Right cardiac atrium (tissue), 5 donors: ENCODE measurements around the gene P4HB. TPM values are rescaled to one million over a fixed set of nuclear protein-coding genes. Genes with fewer than 3 reads are reported as not detected.

ENCODE experiments used
- ATAC-seq, 2 donors: fragments of 200-7000 bp; cut with Tn5 transposase; one replicate each; pipeline versions ENCODE4 v1.8.0 to v1.9.1; 2020; ENCODE audit warnings: moderate library complexity in 2 of 2, mild to moderate bottlenecking in 1 of 2
- DNase-seq, 3 donors: peaks; one replicate each; pipeline ENCODE4 v3.0.0-alpha.2; 2020
- H3K27ac ChIP-seq: one replicate; pipeline ENCODE4 v1.5.1; 2013; ENCODE audit warnings: mild to moderate bottlenecking, low read length, control low read depth, moderate library complexity
- H3K27me3 ChIP-seq: one replicate; pipeline ENCODE4 v1.6.1; 2013; ENCODE audit not compliant: control insufficient read depth, insufficient read depth
- H3K4me1 ChIP-seq: one replicate; pipeline ENCODE4 v1.6.1; 2013; ENCODE audit warnings: low read length; ENCODE audit not compliant: control insufficient read depth, insufficient read depth
- H3K4me3 ChIP-seq: one replicate; pipeline ENCODE4 v1.5.1; 2013; ENCODE audit warnings: low read length, control low read depth
- H3K9me3 ChIP-seq: one replicate; pipeline ENCODE4 v1.6.1; 2013; ENCODE audit warnings: low read length; ENCODE audit not compliant: control insufficient read depth
- WGBS: extraction: QIAGEN DNeasy Blood & Tissue Kit; methylation state at CpG from one replicate; pipeline ENCODE4 v1.1.7; 2013; 5-methylcytosine and 5-hydroxymethylcytosine counted together
- intact Hi-C, 4 donors: fragments of 100-400 bp; cut with DNase I; formaldehyde crosslinking; loops; one replicate each; pipeline versions ENCODE4 v1.11.0 to v1.14.0; 2022 to 2023
- polyA plus RNA-seq: library from polyadenylated mRNA; stranded (reverse); fragments of 200-250 nt; gene quantifications from one replicate; pipeline ENCODE4 v1.2.3, GENCODE V29; 2013
- total RNA-seq, 4 donors: library from RNA; stranded (reverse); fragmentation: NEBNext Ultra II Directional; extraction: Animal tissue kit (Norgen Biotek cat#: 25700); gene quantifications; one replicate each; pipeline ENCODE4 v1.2.1, GENCODE V29; 2021
- donor health status: healthy with polysubstance abuse.
- donor health status: DM: no; HTN: yes; CAD: no.
- donor health status: DM: no; HTN: no; CAD: no.
- donor health status: DM: no; HTN: yes; CAD: no; lungs with severe emphysema.
- donor health status: DM: yes; HTN: yes; CAD: no.

Gene P4HB
- total and polyA plus RNA-seq, 5 donors = 272 to 375 (median 346) TPM

DNA sequence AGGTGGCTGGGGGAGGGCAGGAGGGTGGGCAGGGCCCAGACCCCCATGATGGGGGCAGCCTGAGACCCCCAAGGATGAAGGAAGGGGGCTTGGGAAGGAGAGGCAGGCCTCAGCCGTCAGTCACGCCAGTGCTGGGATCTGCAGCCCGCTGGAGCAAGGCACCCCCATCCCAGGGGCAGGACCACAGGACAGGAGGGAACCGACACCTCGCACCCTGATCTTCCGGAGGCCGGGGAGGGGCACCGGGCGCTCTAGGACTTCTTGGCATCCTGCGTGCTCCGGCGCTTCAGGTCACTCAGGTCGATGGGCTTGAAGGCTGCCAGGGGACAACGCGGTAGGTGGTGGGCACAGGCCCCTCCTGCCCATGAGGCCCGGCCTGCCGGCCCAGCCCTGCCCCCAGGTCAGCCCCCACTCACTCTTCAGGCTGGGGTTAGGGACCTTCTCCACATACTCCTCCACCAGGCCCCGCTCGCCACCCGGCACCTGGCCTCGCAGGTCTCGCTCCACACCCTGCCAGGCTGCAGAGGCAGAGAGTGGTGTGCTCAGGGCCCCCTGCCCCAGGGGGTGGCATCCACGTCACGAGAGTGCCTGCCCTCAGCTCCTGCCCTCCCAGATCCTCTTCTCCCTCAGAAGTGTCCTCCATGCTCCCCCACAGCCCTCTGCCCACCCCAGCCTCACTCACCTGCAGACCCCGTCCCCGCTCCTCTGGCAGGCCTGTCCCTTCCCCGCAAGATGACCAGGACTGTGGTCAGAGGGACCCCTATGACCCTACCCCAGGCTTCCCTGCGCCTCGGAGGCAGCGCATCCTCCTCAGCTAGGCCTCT is 37.1 kb downstream of the P4HB start:
- ATAC-seq = peak in 1 of 2 donors; percentile 4
- H3K9me3 ChIP-seq = no peaks in the 10 kb centered on the region
- DNase-seq = no peak
- no peaks in the 10 kb centered on the region for H3K27me3 ChIP-seq
- H3K4me3 ChIP-seq = no peak overlapping the region
- peaks cover 6% of the 10 kb centered on the region for H3K4me1 ChIP-seq
- no peak overlapping the region for H3K27ac ChIP-seq
- 86% methylated on average over 30 of the region's 30 CpGs for WGBS
- intact Hi-C loops = no loop called here

DNA sequence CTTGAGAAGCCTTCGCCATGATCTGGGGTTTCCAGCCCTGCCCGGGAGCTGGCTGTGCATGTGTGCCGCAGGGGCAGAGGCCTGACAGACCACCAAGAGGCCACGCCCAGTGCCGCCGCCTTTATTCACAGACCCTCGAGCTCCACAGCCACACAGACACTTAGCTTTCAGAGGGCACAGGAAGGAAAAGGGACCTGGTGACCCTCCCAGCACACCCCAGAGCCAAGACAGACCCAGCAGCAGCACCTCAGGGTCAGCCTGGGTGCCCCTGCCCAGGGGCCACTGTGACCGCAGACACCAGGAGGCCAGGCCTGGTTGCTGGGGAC is 38.1 kb downstream of the P4HB start:
- Histone ChIP-seq H3K4me3 (no peak overlapping the region), H3K4me1 (peaks cover 6% of the 10 kb centered on the region), H3K27me3 (no peaks in the 10 kb centered on the region), H3K9me3 (no peaks in the 10 kb centered on the region), H3K27ac (peak overlapping the region; percentile 55)
- DNase-seq (no peak), ATAC-seq (peak; percentile 1 to 2)
- intact Hi-C loops = no loop called here
- WGBS = 86% methylated on average over 8 of the region's 8 CpGs

DNA sequence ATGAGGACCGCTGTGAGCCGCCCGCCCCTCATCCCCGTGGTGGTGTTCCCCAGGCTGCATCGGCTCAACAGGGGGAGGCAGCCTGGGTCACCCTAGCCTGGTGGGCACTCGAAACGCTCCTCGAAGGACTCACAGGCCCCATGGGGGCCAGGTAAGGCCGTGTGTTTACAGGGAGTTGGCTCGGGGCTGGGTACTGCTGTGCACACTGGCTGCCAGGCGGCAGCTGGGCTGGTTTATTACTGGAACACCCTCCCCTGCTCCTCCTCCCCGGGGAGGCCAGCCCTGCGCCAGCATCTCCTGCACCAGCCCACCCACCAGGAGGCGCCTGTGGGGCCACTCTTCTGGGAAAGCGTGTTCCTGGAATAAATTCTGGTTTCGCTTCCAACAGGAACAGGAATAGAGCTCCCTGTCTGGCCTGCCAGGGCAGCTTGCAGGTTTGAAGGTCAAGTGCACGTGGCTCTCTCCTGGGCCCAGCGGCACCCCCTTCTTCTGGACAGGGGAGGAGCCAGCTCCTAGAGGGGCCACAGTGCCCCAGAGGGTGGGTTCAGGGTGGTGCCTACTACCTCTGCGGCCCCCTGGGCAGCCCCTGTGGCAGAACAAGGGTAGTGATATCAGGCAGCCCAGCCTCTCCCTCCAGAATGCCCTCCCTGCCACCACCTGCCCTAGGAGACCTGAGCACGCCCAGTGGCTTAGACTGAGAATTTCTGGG is 38.6 kb downstream of the P4HB start:
- Histone ChIP-seq H3K27ac (peak overlapping the region; percentile 55), H3K9me3 (no peaks in the 10 kb centered on the region), H3K27me3 (no peaks in the 10 kb centered on the region), H3K4me1 (peaks cover 6% of the 10 kb centered on the region), H3K4me3 (no peak overlapping the region)
- DNase-seq (peak; percentile 80 to 93 (median 93)), ATAC-seq (peak; percentile 85 to 89)
- 47% methylated on average over 20 of the region's 20 CpGs for WGBS
- intact Hi-C loops = no loop called here

DNA sequence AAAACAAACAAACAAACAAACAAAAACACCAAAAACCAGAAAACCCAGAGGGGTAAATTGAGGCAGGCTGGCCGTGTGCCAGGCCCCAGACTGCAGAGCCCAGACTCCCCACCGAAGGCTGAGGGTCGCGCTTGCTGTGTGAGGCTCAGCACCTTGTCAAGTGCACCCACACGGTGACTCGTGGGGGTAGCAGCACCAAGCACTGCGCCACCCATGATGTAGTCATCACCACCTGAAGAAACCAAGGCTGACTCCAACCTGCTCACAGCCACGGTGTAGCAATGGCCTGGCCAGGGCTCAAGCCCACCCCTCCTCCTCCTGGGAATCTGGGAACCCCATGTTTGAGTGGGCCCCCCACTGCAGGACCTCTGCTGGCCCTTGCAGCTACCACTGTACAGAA is 39.2 kb downstream of the P4HB start:
- WGBS = 89% methylated on average over 8 of the region's 8 CpGs
- DNase-seq = no peak
- ATAC-seq = peak in 1 of 2 donors; percentile 4
- Histone ChIP-seq H3K9me3 (no peaks in the 10 kb centered on the region), H3K27ac (no peak overlapping the region), H3K4me1 (peaks cover 6% of the 10 kb centered on the region), H3K4me3 (no peak overlapping the region), H3K27me3 (no peaks in the 10 kb centered on the region)
- intact Hi-C loops = no loop called here

DNA sequence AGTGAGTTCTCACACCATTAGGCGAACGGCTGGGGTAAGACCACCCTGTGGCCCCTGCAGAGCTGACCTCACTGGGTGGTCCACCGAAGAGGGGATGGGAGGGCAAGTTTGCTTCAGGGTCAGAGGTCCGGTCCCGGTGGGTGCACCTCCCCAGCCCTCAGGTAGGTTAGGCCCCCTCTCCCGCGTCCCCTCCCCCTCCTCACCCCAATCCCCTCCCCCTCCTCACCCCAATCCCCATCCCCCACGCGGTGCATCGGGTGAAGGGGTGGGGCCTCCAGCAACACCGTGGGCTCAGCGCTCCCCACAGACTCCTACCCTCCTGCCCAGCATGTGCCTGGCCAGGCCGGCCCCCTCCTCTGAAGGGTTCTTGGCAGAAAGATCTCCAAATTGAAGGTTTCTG is 40.6 kb downstream of the P4HB start:
- intact Hi-C loops = no loop called here
- no peak for DNase-seq
- no peak for ATAC-seq
- no peak overlapping the region for H3K4me3 ChIP-seq
- H3K27me3 ChIP-seq = no peaks in the 10 kb centered on the region
- WGBS = 32% methylated on average over 13 of the region's 13 CpGs
- no peak overlapping the region for H3K27ac ChIP-seq
- H3K9me3 ChIP-seq = no peaks in the 10 kb centered on the region
- H3K4me1 ChIP-seq = peaks cover 3% of the 10 kb centered on the region

DNA sequence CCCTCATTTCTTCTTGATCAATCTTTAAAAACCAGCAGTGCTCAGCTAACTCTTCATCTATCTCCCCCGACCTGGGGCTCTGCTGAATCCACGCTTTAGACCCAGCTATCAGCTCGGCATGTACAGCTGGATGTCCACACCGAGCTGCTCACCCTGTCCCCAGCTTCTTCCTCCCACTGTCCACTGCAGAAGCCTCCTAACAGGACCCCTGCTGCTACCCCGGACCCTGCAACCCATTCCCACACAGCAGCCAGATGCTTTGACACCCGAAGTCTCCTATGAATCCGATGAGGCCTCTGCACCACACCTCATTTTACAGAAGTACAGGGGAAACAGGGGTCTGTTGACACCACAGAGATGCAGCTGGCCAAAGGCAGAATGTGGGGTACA is 42.6 kb downstream of the P4HB start:
- DNase-seq (no peak), ATAC-seq (no peak)
- Histone ChIP-seq H3K27me3 (no peaks in the 10 kb centered on the region), H3K4me3 (no peak overlapping the region), H3K9me3 (no peaks in the 10 kb centered on the region), H3K27ac (no peak overlapping the region), H3K4me1 (peaks cover 3% of the 10 kb centered on the region)
- WGBS = 42% methylated on average over 7 of the region's 7 CpGs
- intact Hi-C loops = no loop called here

DNA sequence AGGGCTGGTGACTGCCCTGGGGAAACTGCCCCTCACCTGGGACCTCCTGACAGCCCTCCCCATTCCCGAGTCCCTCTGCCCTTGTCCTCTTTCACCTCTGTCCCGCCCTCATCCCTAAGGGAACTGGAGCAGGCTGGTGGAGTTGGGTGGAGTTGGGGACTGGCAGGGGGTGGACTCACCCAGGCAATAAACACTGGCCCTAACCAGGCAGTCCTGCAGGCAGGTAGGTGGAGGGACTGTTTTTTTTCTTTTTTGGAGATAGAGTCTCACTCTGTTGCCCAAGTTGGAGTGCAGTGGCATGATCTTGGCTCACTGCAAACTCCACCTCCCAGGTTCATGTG is 44.7 kb downstream of the P4HB start:
- H3K27me3 ChIP-seq = no peaks in the 10 kb centered on the region
- intact Hi-C loops = no loop called here
- ATAC-seq = no peak

DNA sequence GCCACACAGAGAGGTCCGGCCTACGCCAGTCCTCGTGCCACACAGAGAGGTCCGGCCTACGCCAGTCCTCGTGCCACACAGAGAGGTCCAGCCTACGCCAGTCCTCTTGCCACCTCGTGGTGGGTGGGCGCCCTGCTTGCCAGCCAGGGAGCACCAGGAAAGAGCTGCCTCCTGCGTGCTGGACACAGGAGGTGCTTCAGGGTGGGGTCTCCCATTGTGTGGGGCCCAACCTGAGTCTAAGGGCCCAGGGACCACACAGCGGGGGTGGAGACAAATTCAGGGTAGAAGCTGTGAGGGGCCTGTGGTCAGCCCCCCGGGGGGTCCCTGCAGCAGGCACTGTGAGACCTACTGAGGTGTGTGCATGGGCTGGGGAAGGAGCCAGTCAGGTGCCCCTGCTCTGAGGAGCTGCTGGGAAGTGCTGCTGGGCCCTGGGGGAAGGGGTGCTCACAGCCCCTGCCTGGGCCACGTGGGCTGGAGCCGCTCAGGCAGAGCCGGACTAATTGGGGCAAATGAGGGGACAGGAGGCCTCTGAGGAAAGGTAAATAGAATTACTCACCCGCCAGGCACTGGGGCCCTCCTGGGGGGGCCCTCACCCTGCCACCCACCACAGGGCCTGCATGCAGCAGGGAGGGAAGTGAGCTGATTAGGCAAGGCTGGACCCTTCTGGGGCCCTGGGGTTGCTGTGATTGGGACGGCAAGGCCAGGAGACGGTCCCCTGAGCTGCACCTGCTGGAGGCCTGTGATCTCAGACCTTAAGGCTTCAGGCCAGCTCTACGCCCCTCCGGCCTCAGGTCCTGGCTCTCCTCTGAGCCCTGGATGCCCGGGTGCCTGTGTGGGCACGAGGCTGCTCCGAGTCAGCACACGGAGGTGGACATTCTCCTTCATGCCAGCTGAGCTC is 45.3 kb downstream of the P4HB start:
- WGBS = 72% methylated on average over 23 of the region's 24 CpGs
- H3K9me3 ChIP-seq = no peaks in the 10 kb centered on the region
- H3K4me1 ChIP-seq = no peaks in the 10 kb centered on the region
- intact Hi-C loops = no loop called here
- DNase-seq (peak in 1 of 3 donors; percentile 33), ATAC-seq (no peak)
- no peak overlapping the region for H3K27ac ChIP-seq
- H3K27me3 ChIP-seq = no peaks in the 10 kb centered on the region
- no peak overlapping the region for H3K4me3 ChIP-seq

More for the DNA sequence above, 44.7 kb downstream of the P4HB start:
- Histone ChIP-seq H3K4me1 (no peaks in the 10 kb centered on the region), H3K27ac (no peak overlapping the region), H3K4me3 (no peak overlapping the region), H3K9me3 (no peaks in the 10 kb centered on the region)
- 62% methylated on average over 2 of the region's 2 CpGs for WGBS
- no peak for DNase-seq

DNA sequence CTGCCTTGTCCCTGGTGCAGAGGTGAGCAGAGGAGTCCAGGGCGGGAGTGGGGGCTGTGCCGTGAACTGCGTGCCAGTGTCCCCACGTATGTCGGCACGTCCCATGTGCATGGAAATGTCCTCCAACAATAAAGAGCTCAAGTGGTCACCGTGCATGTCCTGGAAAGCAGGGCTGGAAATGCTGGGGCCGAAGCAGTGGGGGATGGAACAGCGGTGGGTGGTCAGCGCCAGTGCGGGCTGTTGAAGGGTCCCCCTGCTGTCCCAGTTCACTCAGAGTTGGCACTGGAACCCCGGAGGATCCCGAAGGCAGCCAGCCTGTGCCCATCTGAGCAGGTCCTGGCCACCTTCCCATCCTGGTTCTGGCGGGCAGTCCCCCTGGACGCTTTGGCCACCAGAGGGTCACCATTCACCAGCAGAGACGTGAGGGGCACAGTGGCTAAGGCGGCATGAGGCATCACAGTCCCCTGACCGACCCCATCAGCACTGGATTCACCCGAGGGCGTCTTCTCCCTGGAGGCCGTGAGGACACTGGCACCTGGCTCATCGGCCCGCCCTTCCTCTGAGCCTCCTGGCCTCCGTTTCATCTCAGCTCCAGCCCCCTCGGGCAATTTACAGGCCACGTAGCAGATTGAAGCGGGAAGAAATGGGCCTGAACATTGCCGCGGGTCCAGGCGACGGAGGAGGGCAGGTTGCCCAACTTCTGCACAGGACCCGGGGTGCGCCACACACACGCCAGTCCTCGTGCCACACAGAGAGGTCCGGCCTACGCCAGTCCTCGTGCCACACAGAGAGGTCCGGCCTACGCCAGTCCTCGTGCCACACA is 46.3 kb downstream of the P4HB start:
- DNase-seq (peak in 1 of 3 donors; percentile 41), ATAC-seq (no peak)
- Histone ChIP-seq H3K4me3 (no peak overlapping the region), H3K9me3 (no peaks in the 10 kb centered on the region), H3K27ac (no peak overlapping the region), H3K4me1 (no peaks in the 10 kb centered on the region), H3K27me3 (no peaks in the 10 kb centered on the region)
- 86% methylated on average over 41 of the region's 41 CpGs for WGBS
- intact Hi-C loops = no loop called here

DNA sequence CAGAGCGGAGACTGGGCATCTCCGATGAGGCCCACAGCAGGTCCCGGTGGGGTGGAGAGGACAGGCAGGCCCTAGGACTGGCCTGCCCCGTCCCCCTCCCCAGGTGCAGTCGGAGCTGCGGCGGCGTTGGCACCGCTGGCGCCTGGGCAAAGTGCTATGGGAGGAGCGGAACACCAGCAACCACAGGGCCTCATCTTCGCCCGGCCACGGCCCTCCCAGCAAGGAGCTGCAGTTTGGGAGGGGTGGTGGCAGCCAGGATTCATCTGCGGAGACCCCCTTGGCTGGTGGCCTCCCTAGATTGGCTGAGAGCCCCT is 47.0 kb downstream of the P4HB start:
- intact Hi-C loops = no loop called here
- H3K9me3 ChIP-seq = no peaks in the 10 kb centered on the region

More for the DNA sequence above, 47.0 kb downstream of the P4HB start:
- DNase-seq (peak in 1 of 3 donors; percentile 38), ATAC-seq (no peak)
- WGBS = 89% methylated on average over 15 of the region's 15 CpGs
- no peak overlapping the region for H3K27ac ChIP-seq
- no peaks in the 10 kb centered on the region for H3K27me3 ChIP-seq
- H3K4me3 ChIP-seq = no peak overlapping the region
- H3K4me1 ChIP-seq = no peaks in the 10 kb centered on the region
